GM15510 (cell line): ENCODE data around the gene NMRK1.

ENCODE experiments used
- POLR2A ChIP-seq: IDR thresholded peaks from 3 replicates; pipeline ENCODE4 v1.6.1; 2011; ENCODE audit warnings: borderline replicate concordance; ENCODE audit not compliant: insufficient read length; ENCODE audit errors: extremely low read depth

NMRK1 gene

DNA sequence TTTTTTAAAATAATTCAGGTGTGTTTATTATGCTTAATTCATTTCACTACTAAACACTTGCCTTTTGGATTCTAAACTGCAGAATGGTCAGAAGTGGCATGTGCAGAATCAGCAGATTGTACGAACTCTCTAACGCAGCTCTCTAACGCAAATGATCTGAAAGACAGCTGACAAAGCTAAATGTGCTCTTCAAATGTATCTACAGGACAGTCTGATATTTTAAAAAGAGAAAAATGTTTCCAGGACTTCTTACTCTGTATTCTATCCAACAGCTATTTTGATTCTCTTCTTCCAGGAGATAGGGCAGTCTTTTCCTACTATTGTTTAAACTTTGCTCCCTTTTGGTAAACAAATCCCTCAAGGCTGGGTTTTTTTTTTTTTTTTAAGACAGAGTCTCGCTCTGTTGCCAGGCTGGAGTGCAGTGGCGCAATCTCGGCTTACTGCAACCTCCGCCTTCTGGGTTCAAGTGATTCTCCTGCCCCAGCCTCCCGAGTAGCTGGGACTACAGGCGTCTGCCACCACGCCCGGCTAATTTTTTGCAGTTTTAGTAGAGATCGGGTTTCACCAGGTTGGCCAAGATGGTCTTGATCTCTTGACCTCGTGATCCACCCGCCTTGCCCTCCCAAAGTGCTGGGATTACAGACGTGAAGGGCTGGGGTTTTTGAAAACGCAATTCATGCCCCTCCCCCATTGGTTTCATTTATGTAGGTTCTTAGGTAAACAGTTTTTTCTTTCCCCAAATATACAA, 1.2 kb downstream of the NMRK1 start:
- no peak for TF ChIP-seq POLR2A

DNA sequence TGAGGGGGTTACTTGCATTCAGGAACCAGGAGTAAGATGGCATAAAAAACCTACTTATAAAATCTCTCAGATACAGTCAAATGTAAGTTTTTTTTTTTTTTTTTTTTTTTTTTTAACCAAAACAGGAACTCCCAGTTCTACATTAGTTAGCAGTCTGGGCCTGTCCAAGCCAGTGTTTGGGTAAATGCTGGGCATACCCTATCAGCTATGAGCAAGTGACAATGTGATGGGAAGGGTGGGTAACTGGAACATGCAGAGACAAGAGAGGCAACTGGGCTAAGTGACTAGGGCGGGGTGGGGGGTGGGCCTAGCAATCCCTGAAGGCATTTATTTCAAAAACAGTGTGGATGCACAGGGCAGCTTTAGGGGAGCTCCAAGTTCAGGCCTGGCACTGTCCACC, 2.3 kb downstream of the NMRK1 start:
- TF ChIP-seq POLR2A, result no peak

DNA sequence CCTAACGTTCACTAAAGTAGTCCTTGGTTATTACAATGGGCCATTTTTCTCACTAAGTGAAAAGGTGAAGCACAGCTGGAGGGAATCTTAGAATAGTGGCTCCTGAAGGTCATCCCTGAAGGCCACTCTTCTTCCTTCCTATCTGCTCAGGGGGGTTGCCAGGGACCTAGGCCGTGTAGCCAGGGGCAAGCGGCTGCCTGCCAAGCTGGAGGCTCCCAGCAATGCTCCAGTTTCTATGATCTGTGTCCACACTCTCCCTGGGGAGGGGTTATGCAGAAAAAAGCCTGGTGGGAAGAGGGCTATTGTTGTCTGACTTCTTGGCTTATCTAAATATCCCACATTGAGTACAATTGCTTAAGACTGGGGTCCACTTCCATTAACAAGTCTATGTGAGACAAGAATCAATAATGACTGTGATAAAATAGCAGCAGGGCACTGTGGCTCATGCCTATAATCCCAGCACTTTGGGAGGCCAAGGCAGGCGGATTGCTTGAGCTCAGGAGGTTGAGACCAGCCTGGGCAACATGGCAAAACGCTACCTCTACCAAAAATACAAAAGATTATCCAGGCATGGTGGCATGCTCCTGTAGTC, 3.8 kb downstream of the NMRK1 start:
- no peak for TF ChIP-seq POLR2A

DNA sequence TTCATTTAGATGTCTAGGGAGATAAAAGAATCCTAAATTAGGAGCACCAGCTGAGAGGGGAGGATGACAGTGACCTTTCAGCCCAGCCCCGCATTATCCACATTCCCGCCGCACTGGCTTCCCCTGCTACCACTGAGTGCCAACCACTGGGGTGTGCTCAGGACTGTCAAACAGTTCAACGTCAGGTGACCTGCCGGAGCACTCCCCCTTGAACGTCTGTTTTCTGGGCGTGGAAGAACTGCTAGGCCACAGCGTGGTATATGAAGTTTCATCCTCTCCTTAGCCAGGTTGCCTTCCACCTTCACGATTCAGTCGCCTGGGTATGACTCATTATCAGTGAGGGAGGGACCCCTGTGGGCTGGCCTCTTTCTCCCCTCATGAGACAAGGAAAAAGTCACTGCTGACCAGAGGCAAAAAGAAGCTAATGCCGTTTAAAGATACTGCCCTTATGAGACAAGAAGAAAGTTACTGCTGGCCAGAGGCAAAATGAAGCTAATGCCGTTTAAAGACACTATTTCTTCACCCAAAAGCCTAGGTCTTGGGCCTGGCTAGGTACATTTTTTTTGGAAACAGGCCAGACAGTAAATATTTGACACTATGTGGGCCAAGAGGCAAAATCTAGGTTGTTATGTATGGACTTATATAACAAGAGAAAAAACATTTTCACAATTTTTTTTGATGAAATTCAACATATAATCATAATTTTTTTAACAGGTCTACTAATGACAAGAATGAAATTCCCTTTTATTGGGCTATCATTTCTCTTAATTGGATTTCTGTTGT, 4.6 kb downstream of the NMRK1 start:
- TF ChIP-seq POLR2A, result no peak

DNA sequence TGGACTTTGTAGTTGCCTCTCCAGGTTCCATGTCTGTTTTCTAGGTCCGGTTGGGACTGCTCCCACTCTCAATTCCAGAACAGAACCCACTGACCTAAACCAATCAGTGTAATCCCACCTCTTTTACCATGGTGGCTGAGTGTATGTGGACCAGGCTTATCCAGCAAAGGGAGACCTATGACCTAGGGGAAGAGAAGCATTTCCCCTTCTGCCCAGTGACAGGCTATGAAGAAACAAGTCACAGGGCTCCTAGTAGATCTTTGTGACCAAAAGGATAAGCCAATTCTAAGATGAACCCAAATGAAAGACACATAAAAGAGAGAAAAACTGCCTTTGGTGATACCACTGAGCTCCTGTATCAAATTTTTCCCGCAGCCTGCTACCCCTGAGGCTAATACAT, 6.3 kb downstream of the NMRK1 start:
- no peak for TF ChIP-seq POLR2A

DNA sequence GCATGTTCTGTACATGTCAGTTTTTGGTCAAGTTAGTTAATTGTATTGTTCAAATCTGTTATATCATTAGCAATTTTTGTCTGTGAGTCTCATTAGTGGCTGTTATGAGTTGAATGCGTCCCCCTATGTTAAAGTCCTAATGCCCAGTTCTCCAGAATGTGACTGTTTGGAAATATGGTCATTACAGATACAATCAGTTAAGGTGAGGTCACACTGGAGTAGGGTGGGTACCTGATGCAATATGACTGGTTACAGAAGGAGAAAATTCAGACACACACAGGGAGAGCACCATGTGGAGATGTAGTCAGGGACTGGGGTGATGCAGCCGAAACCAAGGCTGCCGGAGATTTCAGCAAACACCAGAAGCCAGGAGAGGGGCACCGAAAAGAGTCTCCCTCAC, 15.1 kb downstream of the NMRK1 start:
- no peak for TF ChIP-seq POLR2A

DNA sequence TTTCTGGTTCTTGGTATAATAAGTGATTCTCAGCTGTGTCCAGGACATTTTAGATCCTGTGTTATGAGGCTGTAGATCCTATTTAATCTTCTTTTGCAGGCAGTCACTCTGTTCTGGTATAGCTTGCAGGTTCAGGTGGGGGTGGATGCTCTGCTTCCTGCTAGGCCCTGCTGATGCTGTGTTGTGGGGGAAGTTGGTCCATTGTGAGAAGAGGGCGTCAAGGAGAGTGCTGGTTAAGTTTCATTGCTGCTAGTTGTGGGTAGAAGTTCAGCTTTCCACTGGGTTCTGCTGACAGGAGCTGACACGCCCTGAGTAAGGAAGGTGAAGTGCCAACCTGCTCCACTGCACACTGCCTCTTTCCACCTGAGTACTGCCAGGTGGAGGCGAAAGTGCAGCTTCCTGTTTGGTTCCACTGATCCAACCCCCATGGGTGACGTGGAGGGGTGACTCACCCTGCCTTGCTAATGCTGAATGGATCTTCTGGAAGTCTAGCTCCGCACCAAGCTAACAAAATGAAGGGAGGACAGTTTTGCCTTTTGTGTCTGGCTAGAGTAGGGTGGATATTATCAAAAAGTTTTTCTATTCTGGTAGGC, 16.3 kb downstream of the NMRK1 start:
- TF ChIP-seq POLR2A, result no peak

DNA sequence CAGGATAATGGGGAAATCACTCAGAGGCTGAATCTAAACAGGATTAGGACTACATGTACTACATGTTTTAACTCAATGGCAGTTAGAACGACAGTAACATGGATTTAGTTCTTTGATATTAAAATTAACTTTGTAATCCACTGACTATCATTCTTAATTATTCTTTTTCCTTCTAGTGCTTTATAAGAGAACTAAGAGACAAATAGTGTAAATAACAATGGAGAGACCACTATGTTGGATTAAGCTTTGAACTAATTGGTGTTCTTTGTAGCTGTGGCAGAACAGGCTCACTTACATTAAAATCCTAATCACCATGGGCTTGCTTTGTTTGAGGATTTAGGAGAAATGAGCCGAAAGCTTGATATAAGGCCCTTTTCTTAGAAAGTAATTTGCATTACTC, 18.8 kb downstream of the NMRK1 start:
- no peak for TF ChIP-seq POLR2A

DNA sequence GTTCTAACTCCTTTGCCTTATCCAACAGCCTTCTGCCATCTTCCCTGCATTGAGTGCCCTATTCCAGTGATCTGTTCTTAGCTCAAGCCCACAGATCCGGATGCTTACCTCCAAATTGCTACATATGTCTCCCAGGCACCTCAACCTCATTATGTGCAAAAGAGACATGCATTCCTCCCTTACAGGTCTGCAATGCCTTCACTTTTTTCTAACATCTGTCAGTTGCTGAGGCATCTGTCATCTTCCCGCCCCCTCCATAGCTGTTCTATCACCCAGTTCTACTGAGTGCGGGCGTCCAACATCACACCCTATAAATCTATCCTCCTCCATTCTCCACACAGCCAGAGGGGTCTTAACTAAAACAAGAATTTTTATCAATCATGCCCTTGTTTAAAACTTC, 20.1 kb downstream of the NMRK1 start:
- no peak for TF ChIP-seq POLR2A

DNA sequence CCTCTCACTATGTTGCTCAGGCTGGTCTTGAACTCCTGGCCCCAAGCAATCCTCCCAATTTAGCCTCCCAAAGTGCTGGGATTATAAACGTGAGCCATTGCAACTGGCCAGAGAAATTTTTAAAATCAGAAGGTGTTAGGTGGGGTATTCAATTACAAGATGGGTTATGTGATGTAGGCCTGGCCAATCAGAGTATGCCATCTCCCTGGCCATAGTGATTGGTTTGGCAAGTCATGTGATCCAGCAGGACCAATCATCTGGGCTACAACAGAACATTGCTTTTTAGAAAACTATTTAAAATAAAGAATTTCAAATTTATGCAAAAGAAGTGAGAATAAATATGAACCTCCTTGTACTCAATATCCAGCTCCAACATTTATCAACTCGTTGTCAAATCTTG, 22.4 kb downstream of the NMRK1 start:
- no peak for TF ChIP-seq POLR2A

DNA sequence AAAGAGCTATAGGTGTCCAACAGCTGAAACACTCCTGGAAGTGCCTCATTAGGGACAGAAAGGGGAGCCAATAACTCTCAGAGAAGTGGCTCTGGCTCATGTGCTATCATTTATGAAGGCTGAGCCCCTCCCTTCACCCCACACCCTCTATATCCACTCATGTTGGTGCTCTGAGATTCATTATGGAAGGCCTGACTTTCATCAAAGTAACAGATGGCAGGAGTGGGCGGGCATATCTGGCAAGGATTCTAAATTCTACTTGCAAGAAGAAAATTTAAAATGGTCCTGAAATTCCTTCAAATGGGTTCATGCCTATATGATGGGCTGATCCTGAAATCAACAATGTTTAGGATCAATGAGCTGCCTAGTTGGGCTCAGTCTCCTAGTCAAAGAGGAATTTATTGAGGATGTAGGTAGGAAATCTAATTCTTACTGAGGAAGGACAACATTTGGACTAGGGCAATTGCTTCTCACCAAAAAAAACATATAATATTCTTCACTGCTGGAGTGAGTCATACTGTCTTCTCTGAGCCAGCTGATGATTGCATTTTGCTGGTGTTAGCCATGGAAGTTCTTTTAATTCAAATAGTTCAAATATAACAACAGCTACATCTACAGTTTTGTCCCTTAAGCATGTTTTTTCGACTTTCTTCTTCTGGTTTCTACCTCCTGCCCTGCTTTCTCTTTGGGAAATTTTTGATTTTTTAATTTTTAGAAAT, 23.5 kb downstream of the NMRK1 start:
- no peak for TF ChIP-seq POLR2A

DNA sequence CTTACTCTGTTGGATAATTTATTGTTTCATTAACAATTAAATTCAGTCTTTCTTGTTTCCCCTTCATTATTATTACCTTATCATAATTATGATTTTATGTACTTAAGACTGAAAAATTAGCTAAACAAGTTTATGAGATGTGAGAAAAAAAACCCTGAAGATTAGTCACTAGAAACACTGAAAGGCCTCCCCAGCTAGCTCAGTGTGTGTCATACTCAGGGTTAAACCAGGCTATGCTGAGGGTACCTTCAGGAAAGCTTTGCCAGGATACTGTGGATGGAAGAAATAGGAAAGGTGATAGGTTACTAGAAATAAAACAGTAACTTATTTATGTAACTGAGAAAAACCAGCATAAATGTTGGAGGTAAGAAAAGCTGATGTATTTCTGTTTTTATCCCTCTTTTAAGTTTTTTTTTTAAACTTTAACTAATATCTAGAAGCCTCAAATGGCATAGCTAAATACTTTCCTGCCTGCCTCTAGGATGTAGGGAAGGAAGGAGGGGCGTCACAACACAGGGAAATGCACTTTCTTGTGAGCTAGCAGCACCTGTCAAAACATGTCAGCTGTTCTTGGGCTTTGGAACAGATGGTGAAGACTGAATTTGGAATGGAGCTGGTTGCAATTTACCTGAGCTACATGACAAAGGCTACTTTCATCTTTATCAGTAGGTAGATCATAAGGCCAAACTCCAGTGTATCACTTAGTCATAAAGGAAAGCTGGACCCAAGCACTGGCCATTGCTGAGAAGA, 24.2 kb downstream of the NMRK1 start:
- TF ChIP-seq POLR2A, result no peak

DNA sequence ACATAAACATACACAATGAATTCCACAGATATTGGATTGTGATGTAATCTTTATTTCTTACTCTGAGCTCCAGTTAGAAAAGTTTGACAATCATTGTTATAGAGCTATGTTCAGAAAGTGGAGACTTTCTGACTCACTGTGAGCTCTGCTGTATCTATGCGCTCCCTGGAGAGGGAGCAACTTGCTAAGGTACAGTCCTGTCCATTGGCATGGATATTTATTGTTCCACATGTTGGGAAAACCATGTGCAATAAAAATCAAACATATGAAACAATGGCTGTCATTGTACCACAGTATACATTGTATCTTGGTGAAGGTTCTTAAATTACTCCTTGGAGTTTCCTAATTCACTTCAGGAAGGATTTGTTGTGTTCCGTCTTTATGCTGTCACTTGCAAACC, 26.8 kb downstream of the NMRK1 start:
- TF ChIP-seq POLR2A, result no peak

DNA sequence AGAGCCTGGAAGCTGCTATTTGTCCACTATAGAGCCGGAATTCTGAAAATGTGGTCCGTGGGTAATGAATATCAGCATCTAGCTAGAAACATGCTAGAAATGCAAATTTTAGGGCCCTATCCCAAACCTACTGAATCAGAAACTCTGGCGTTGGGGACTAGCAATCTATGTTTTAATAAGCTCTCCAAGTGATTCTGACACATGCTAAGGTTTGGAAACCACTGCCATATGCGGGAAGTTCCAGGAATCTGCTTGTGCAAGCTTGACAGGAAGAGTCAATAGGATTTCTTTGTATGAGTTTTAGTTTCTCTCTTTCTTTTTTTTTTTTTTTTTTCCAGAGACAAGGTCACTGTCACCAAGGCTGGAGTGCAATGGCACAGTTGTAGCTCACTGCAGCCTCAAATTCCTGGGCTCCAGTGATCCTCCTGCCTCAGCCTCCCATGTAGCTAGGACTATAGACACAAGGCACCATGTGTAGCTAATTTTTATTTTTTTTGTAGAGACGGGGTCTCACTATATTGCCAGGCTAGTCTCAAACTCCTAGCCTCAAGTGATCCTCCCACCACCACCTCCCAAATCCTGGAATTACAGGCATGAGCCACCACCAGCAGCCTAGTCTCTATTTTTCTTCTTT, 33.5 kb downstream of the NMRK1 start:
- TF ChIP-seq POLR2A, result no peak
